ENCODE results near the gene TBC1D22A.

TBC1D22A gene

GRCh38 chr22:47107431-47107830 is 345.0 kb downstream of the TBC1D22A start:
- H3K27ac Mint-ChIP-seq, result no peak overlapping the region
- peaks cover 8% of the 10 kb centered on the region for H3K4me1 Mint-ChIP-seq
- H3K4me3 Mint-ChIP-seq, result no peak overlapping the region
- peaks cover 12% of the 10 kb centered on the region for H3K9me3 Mint-ChIP-seq
- H3K27me3 Mint-ChIP-seq (ENCODE audit: low read depth), result no peaks in the 10 kb centered on the region
- TF ChIP-seq CTCF (IDR thresholded peaks at IDR 0.05; ENCODE audit: unreplicated experiment in 3 of 3), result no peak
- peaks cover 17% of the 10 kb centered on the region for H3K36me3 Mint-ChIP-seq (ENCODE audit: low read depth)

GRCh38 chr22:47110817-47111443 is 348.5 kb downstream of the TBC1D22A start:
- TF ChIP-seq CTCF (IDR thresholded peaks at IDR 0.05; ENCODE audit: unreplicated experiment in 3 of 3), result no peak
- H3K4me1 Mint-ChIP-seq, result peaks cover 8% of the 10 kb centered on the region
- peak overlapping the region in 2 of 3 experiments; percentile 24 to 28 for H3K27ac Mint-ChIP-seq
- H3K4me3 Mint-ChIP-seq, result no peak overlapping the region
- no peaks in the 10 kb centered on the region for H3K27me3 Mint-ChIP-seq (ENCODE audit: low read depth)
- H3K9me3 Mint-ChIP-seq, result peaks cover 12% of the 10 kb centered on the region
- peaks cover 15% of the 10 kb centered on the region for H3K36me3 Mint-ChIP-seq (ENCODE audit: low read depth)

GRCh38 chr22:47111626-47112581 is 349.5 kb downstream of the TBC1D22A start:
- TF ChIP-seq CTCF (IDR thresholded peaks at IDR 0.05; ENCODE audit: unreplicated experiment in 3 of 3), result no peak
- Mint-ChIP-seq H3K9me3 (peaks cover 12% of the 10 kb centered on the region), H3K27me3 (ENCODE audit: low read depth) (no peaks in the 10 kb centered on the region), H3K4me1 (peaks cover 8% of the 10 kb centered on the region), H3K27ac (peak overlapping the region in 2 of 3 experiments; percentile 24 to 28), H3K4me3 (no peak overlapping the region), H3K36me3 (ENCODE audit: low read depth) (peaks cover 12% of the 10 kb centered on the region)

- H3K9me3 Mint-ChIP-seq, result peaks cover 9% of the 10 kb centered on the region
- H3K27ac Mint-ChIP-seq, result no peak overlapping the region
- TF ChIP-seq CTCF (IDR thresholded peaks at IDR 0.05; ENCODE audit: unreplicated experiment in 3 of 3), result no peak
- H3K4me3 Mint-ChIP-seq, result no peak overlapping the region
- H3K36me3 Mint-ChIP-seq (ENCODE audit: low read depth), result peaks cover 12% of the 10 kb centered on the region
- peaks cover 8% of the 10 kb centered on the region for H3K4me1 Mint-ChIP-seq
- no peaks in the 10 kb centered on the region for H3K27me3 Mint-ChIP-seq (ENCODE audit: low read depth)
Measured at GRCh38 chr22:47112582-47112965, 350.1 kb downstream of the TBC1D22A start.

GRCh38 chr22:47112994-47113852 is 350.8 kb downstream of the TBC1D22A start:
- Mint-ChIP-seq H3K9me3 (peaks cover 9% of the 10 kb centered on the region), H3K36me3 (ENCODE audit: low read depth) (peaks cover 12% of the 10 kb centered on the region), H3K27ac (no peak overlapping the region), H3K27me3 (ENCODE audit: low read depth) (no peaks in the 10 kb centered on the region), H3K4me1 (peaks cover 8% of the 10 kb centered on the region), H3K4me3 (no peak overlapping the region)
- no peak for TF ChIP-seq CTCF (IDR thresholded peaks at IDR 0.05; ENCODE audit: unreplicated experiment in 3 of 3)
